Muscle layer of duodenum (tissue), 2 donors: Measurements from ENCODE around the gene PPP1CC.

ENCODE experiments used
- H3K27ac ChIP-seq: one replicate; pipeline ENCODE4 v1.7.0; 2013; ENCODE audit warnings: mild to moderate bottlenecking, low read length
- H3K27me3 ChIP-seq: one replicate; pipeline ENCODE4 v1.7.0; 2013; ENCODE audit warnings: low read depth, mild to moderate bottlenecking, control low read depth, low read length
- H3K36me3 ChIP-seq, 2 donors: one replicate each; pipeline ENCODE4 v1.7.0; 2013; ENCODE audit warnings: low read length in 2 of 2, control low read depth in 1 of 2, mild to moderate bottlenecking in 1 of 2; ENCODE audit not compliant: insufficient read depth in 2 of 2, control insufficient read depth in 1 of 2
- H3K4me1 ChIP-seq, 2 donors: one replicate each; pipeline ENCODE4 v1.7.0; 2013; ENCODE audit warnings: low read length in 2 of 2, mild to moderate bottlenecking in 2 of 2, control low read depth in 1 of 2, moderate library complexity in 1 of 2; ENCODE audit not compliant: insufficient read depth in 2 of 2, control insufficient read depth in 1 of 2
- H3K4me3 ChIP-seq, 2 donors: one replicate each; pipeline ENCODE4 v1.7.0; 2013; ENCODE audit warnings: low read length in 2 of 2, low read depth in 1 of 2, mild to moderate bottlenecking in 1 of 2
- H3K9me3 ChIP-seq, 2 donors: one replicate each; pipeline ENCODE4 v1.7.0; 2013; ENCODE audit warnings: low read length in 2 of 2, control low read depth in 1 of 2, mild to moderate bottlenecking in 1 of 2; ENCODE audit not compliant: control insufficient read depth in 1 of 2
- donor health status: healthy.

Gene PPP1CC

GRCh38 chr12:110698171-110698902 lies 44.4 kb downstream of the PPP1CC start:
- Histone ChIP-seq H3K4me1 (peaks cover 0 to 15% of the 10 kb centered on the region in 2 donors), H3K27ac (no peak overlapping the region), H3K4me3 (peak overlapping the region in 1 of 2 donors; percentile 4), H3K27me3 (no peaks in the 10 kb centered on the region), H3K9me3 (no peaks in the 10 kb centered on the region), H3K36me3 (no peaks in the 10 kb centered on the region)

DNA sequence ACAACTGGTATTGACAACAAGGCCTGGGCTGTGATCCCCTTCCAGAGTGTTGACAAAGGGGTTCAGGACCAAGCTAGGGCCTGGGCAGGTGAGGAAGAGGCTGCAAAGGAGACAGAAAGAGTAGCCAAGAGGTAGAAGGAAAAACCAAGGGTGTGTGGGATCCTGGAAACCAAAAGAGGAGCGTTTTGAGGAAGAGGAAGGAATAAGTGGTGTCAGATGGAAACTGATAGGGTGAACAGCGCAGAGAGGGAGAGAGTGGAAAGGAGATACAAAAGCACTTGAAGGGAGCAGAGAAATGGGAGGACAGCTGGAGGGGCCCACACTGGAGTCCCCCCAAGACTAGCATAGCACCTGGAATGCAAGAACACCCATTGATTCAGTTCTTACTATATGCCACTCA lies 45.5 kb downstream of the PPP1CC start:
- Histone ChIP-seq H3K27ac (no peak overlapping the region), H3K4me3 (no peak overlapping the region)

DNA sequence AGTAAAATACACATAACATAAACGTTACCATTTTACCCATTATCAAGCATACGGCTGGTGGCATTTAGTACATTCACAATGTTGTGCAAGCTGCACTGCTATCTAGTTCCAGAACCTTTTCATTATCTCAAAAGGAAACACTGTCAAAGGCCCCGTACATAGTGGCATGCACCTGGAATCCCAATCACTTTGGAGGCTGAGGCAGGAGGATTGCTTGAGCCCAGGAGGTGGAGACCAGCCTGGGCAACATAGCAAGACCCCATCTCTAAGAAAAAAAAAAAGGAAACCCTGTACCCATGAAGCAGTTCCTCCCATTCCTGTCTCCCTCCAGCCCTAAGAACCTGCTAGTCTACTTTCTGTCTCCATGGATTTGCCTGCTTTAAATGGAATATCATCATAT lies 46.4 kb downstream of the PPP1CC start:
- Histone ChIP-seq H3K36me3 (no peaks in the 10 kb centered on the region), H3K4me3 (no peak overlapping the region), H3K4me1 (peaks cover 0 to 15% of the 10 kb centered on the region in 2 donors), H3K27ac (no peak overlapping the region), H3K9me3 (no peaks in the 10 kb centered on the region), H3K27me3 (no peaks in the 10 kb centered on the region)

More for the DNA sequence above, 45.5 kb downstream of the PPP1CC start:
- H3K9me3 ChIP-seq, result no peaks in the 10 kb centered on the region
- peaks cover 0 to 15% of the 10 kb centered on the region in 2 donors for H3K4me1 ChIP-seq
- H3K36me3 ChIP-seq, result no peaks in the 10 kb centered on the region
- no peaks in the 10 kb centered on the region for H3K27me3 ChIP-seq

GRCh38 chr12:110694330-110694901 lies 48.3 kb downstream of the PPP1CC start:
- no peaks in the 10 kb centered on the region for H3K9me3 ChIP-seq
- H3K36me3 ChIP-seq, result no peaks in the 10 kb centered on the region
- H3K27ac ChIP-seq, result peak overlapping the region; percentile 23
- peaks cover 4 to 19% of the 10 kb centered on the region in 2 donors for H3K4me1 ChIP-seq
- H3K4me3 ChIP-seq, result no peak overlapping the region
- no peaks in the 10 kb centered on the region for H3K27me3 ChIP-seq

DNA sequence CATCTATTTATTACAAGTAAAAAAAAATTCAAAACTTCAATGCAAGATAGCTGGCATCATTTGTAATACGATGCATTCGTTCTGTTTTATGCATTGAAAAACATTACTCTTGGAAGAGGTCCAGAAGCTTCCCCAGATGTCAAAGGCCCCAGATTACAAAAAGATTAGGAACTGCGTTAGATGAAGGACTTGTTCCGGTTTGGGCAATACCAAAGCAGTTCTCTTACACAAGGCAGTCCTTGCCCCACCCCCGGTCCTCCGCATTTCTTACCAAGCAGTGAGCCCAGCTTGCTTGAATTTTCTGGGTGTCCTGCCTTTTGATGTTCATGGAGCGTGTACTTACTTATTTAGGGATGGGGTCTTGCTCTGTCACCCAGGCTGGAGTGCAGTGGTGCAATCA lies 49.0 kb downstream of the PPP1CC start:
- Histone ChIP-seq H3K4me3 (no peak overlapping the region), H3K4me1 (peaks cover 4 to 15% of the 10 kb centered on the region in 2 donors), H3K36me3 (no peaks in the 10 kb centered on the region), H3K27ac (peak overlapping the region; percentile 23), H3K27me3 (no peaks in the 10 kb centered on the region), H3K9me3 (no peaks in the 10 kb centered on the region)

DNA sequence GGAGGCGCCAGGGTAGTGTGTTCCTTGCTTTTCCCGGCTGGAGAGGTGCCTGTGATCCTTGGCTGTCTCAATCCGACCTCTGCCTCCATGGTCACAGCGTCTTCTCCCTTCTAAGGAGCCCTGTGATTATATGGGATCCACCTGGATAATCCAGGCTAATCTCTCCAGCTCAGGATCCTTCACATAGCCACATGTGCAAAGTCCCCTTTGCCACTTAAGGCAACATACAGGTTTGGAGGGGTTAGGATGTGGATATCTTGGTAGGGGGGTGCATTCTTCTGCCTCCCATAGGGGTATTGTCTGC lies 52.6 kb downstream of the PPP1CC start:
- Histone ChIP-seq H3K36me3 (peaks cover 0 to under 1% of the 10 kb centered on the region in 2 donors), H3K4me3 (peak overlapping the region in 1 of 2 donors; percentile 83), H3K27ac (no peak overlapping the region), H3K27me3 (no peaks in the 10 kb centered on the region), H3K4me1 (peaks cover 8 to 19% of the 10 kb centered on the region in 2 donors), H3K9me3 (no peaks in the 10 kb centered on the region)

- H3K9me3 ChIP-seq, result no peaks in the 10 kb centered on the region
- H3K27ac ChIP-seq, result no peak overlapping the region
- peaks cover 0 to 4% of the 10 kb centered on the region in 2 donors for H3K36me3 ChIP-seq
- H3K4me1 ChIP-seq, result peaks cover 8 to 19% of the 10 kb centered on the region in 2 donors
- no peaks in the 10 kb centered on the region for H3K27me3 ChIP-seq
- peak overlapping the region; percentile 45 to 83 for H3K4me3 ChIP-seq
Measured at GRCh38 chr12:110689281-110690126, 53.2 kb downstream of the PPP1CC start.

DNA sequence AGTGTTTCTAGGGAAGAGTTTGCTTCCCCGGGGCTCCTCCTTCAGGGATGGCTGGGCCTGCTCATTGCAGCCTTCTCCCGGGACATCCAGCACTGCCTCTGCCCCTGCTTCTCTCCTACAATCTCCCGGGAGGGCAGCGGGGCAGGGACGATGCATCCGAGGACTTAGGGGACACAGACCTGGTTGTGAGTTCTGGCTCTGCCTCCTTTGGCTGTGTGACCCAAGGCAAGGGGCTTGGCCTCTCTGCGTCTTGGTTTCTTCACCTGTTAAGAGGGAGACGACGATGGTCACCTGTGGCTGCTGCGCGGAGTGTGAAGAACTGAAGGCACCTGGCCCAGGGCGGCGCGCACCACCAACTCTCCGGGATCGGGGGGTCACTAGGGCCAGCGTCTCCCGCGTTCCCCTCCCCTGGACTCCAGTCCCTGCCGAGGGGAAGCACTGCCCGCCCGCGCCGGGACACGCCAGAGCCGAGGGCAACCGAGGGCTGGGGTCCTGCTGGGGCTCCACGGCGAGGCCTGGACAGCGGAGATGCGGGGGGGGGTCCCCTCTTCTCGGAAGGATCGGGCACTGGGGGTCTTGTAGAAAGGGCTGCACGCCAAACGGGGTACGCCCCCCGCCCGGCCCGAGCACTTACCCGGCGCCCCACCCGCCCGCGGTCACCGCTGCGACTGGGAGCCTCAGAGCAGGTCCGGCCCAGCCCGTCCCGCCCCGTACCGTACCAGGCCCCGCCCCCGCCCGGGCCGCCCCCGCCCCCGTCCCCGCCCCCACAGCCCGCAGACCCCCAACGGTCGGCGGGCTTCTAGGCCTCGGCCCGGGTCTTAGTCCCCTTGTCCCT lies 54.0 kb downstream of the PPP1CC start, which contains the start of gene HVCN1:
HVCN1 (minus strand) TSS at position 670 of the 835 bp plus-strand sequence. CDS start 5,870 bp downstream, outside the sequence.
- Histone ChIP-seq H3K9me3 (no peaks in the 10 kb centered on the region), H3K27ac (no peak within 1 kb of the TSS), H3K36me3 (peaks cover 0 to 4% of the 10 kb centered on the region in 2 donors), H3K4me3 (peak within 1 kb of the TSS; percentile 53 to 83), H3K4me1 (peaks cover 8 to 19% of the 10 kb centered on the region in 2 donors), H3K27me3 (no peaks in the 10 kb centered on the region)

- Histone ChIP-seq H3K4me1 (peaks cover 8 to 19% of the 10 kb centered on the region in 2 donors), H3K4me3 (peak overlapping the region in 1 of 2 donors; percentile 83)
Measured at GRCh38 chr12:110687396-110688169, 55.1 kb downstream of the PPP1CC start.

GRCh38 chr12:110686294-110686903 lies 56.3 kb downstream of the PPP1CC start:
- peaks cover 0 to 8% of the 10 kb centered on the region in 2 donors for H3K36me3 ChIP-seq
- no peak overlapping the region for H3K27ac ChIP-seq
- no peak overlapping the region for H3K4me3 ChIP-seq
- no peaks in the 10 kb centered on the region for H3K9me3 ChIP-seq
- H3K4me1 ChIP-seq, result peaks cover 8 to 19% of the 10 kb centered on the region in 2 donors
- no peaks in the 10 kb centered on the region for H3K27me3 ChIP-seq

More at GRCh38 chr12:110687396-110688169, 55.1 kb downstream of the PPP1CC start:
- Histone ChIP-seq H3K36me3 (peaks cover 0 to 8% of the 10 kb centered on the region in 2 donors), H3K9me3 (no peaks in the 10 kb centered on the region), H3K27ac (no peak overlapping the region), H3K27me3 (no peaks in the 10 kb centered on the region)
